ENCODE measurements around the gene ADAM10. TPM values are rescaled to one million over a fixed set of nuclear protein-coding genes. Genes with fewer than 3 reads are reported as not detected.
"Not testable (repeated sequence)": the region's sequence is repeated elsewhere in the genome, so short reads cannot be mapped to it uniquely, and the experiment has no call there.

Gene ADAM10
- total RNA-seq (2014; rRNA removed; shearing (Covaris generic)): 54.6 and 69.8 TPM in 2 replicates

- peak; percentile 99 for DNase-seq (ENCODE audit: low read depth)
Observed at GRCh38 chr15:58749532-58750337, at the start of gene ADAM10. Gene ADAM10 (minus strand): TSS chr15:58749707. CDS start chr15:58749534, 173 bp downstream.

DNA sequence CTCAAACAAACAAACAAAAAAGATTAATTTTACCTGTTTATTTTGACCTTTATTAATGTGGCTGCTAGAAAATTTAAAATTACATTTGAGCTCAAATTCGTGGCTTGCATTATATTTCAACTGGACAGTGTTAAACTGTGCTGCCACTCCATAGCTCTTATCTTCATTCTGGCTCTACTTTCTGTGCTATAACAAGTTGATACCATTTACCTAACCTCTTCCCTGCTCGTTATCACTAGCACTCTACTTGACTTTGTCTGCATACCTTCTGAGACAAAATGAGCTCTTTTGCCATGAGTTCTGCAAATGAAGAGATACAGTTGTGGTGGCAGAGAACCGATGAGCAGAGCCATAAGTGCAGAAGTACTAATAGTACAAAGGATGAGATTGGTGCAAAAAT, 48.0 kb upstream of the ADAM10 start:
- no peak for DNase-seq (ENCODE audit: low read depth)

DNA sequence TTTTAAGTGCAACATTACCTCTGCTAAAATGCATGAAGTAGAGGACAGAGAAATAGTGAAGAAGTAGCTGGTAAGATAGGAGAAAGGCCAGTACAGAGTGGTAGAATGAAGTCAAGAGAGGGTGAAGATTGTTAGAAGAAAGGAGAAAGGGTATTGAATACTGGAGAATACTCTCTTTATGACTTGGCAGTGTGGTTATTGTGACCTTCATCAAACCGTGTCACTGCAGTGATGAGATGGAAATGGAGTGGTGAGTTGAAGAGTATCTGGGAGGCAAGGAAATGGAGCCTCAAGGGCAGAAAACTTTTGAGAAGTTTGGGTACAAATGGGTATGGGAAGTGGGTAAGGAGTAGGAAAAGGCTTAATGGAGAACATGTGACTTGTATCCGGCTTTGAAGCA, 46.3 kb upstream of the ADAM10 start:
- DNase-seq (ENCODE audit: low read depth): no peak

DNA sequence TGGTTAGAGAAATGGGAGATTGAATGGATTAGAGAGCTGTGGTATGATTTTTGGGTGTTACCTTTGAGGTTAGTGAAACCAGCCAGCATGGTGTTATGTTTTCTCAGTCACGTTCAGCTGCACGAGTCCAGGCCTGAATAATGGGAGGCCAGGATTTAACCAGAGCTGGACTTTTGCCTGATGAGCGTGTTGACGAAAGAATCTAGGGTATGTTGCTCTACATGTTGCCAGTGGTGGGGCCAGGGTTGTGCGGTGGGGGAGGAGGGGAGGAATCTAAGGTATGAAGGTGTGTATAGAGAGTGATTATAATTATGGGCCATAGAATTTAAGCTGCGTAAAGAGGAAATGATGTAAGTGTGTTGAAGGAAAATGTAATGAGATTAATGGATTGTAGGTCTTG, 44.4 kb upstream of the ADAM10 start:
- peak; percentile 3 for DNase-seq (ENCODE audit: low read depth)

- DNase-seq (ENCODE audit: low read depth): no peak
Observed at GRCh38 chr15:58788056-58788710, 38.7 kb upstream of the ADAM10 start.

- no peak for DNase-seq (ENCODE audit: low read depth)
Observed at GRCh38 chr15:58785355-58785754, 35.8 kb upstream of the ADAM10 start.

GRCh38 chr15:58779554-58779953, 30.0 kb upstream of the ADAM10 start:
- no peak for DNase-seq (ENCODE audit: low read depth)

DNA sequence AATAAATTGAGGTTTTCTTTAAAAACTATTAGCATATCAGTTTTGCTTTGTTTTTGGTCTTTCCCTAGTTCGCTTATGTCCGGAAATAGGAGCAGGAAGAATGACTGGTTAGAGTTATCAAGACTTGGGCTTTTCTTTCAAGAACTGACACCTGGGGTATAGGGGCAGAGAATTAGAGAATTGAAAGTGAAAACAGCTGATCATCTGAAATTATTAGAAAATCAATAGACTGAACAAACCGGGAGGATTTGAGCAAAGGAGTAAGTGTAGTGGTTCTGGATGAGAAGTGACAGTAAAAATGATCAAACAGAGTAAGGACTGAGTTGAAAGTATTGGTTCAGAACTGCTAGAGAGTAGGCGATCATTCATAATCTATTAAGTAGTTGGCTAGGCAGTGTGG, 27.6 kb upstream of the ADAM10 start:
- no peak for DNase-seq (ENCODE audit: low read depth)

DNA sequence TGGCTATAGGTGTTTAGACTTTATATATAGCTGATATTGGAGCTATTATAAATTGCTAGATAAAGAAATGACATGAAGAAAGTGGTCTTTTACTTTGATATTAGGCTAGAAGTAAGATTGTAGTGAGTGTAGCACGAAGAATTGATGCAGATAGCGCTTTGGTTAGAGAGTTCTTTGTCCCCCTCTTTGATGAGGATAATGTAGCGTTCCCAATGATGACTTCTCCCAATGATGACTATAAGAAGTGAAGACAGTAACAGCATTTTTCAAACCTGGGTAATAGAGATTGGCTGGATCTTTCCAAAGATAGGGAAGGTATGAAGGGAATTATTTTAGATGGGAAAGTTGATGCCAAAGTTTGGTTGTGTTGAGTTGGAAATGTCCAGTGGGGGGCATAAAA, 25.9 kb upstream of the ADAM10 start:
- no peak for DNase-seq (ENCODE audit: low read depth)

DNA sequence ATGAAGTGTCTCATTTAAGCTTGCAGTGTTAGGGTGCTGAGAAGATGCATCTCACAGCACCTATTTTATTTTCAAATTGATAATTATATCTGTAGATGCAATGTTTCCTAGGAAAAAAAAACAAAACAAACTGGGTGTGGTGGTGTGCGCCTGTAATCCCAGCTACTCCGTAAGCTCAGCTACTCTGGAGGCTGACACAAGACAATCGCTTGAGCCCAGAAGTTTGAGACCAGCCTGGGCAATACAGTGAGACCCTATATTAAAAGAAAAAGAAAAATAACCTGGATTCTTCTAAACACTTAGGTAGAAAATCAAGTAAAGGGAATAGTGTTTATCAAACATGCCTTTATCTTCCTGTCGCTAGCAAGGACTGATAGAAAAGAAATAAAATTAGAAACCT, 23.5 kb upstream of the ADAM10 start:
- DNase-seq (ENCODE audit: low read depth): no peak

- peak; percentile 29 for DNase-seq (ENCODE audit: low read depth)
Observed at GRCh38 chr15:58771621-58772250, 22.2 kb upstream of the ADAM10 start.

DNA sequence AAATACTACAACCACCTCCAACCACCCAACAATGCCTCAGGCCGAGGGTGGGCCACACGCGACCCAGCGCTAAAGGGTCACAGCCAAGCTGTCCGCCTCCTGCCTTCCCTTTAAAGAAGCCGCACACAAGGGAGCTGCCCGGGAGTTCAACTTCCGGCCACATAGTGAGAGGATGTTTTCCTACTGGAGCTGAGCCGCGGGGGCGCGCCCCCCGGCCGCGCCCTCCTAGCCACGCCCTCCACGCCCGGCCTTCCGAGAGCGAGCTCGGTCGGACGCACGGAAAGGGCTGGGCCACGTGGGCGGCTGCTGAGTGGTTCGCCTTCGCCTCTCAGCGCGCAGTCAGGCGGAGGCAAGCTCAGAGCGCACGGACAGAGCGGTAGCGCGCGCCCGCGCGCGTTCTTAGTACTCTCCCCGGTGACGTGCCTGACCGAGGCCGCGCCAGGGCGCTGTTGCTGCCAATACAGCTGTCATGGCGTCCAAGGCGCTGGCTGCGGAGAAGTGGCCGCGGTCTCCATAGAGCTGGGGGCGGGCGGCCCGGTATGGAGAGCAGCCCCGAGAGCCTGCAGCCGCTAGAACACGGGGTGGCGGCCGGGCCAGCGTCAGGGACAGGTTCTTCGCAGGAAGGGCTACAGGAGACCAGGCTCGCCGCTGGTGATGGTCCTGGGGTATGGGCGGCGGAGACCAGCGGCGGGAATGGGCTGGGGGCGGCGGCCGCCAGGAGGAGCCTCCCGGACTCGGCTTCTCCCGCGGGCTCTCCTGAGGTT, 21.5 kb upstream of the ADAM10 start, which contains the start of gene MINDY2:
TSS of gene MINDY2 (plus strand) at position 446 of the 764 bp plus-strand sequence. CDS start at position 540, 94 bp downstream.
- peak; percentile 99 for DNase-seq (ENCODE audit: low read depth)

DNA sequence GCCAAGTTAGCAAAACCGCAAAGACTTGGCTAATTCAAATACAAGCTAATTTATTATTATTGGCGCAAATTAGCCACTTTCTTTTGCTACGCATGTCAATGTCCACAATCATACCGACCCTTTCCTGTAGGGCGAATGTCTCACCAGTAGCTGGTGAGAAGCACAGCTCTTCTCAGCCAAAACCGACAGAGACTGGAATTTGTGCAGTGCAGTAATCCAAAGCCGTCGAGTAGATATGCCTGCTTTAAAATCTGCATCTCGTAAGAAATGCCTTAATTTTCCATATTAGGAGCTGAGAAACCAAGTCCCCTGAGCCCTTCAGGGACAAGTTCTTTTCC, 21.0 kb upstream of the ADAM10 start:
- DNase-seq (ENCODE audit: low read depth): peak; percentile 66

- DNase-seq (ENCODE audit: low read depth): not testable (repeated sequence)
Observed at GRCh38 chr15:58768601-58769004, 19.1 kb upstream of the ADAM10 start.

GRCh38 chr15:58766290-58766689, 16.8 kb upstream of the ADAM10 start:
- DNase-seq (ENCODE audit: low read depth): no peak

DNA sequence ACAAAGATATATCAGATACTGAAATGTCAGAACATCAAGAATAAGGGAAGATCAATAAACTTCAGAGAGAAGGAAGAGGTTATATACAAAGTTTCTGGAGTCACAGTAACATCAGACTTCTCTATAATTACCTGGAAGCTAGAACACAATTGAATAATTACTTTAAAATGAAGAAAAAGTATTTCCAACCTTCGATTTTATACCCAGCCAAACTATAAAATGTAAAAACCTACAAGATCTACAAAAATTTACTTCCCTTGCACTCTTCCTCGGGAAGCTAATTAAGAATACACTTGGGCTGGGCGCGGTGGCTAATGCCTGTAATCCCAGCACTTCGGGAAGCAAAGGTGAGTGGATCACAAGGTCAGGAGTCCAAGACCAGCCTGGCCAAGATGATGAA, 15.0 kb upstream of the ADAM10 start:
- no peak for DNase-seq (ENCODE audit: low read depth)

- DNase-seq (ENCODE audit: low read depth): no peak
Observed at GRCh38 chr15:58762731-58763130, 13.2 kb upstream of the ADAM10 start.

DNA sequence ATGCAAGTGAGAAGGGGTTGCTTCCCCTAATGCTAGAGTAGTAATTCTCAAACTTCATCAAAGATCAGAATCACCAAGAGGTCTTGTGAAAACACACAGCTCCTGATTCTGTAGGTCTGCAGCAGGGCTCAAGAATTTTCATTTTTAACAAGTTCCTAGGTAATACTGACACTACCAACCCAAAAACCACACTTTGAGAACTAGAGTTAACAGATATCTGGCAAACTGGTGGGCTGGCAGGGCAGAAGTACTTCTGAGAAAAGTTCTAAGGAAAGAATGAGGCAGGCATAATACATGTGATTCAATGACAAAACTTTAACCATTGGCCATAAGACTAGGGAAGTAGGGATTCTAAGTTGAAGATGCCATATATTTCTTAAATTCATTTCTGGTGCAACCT, 12.8 kb upstream of the ADAM10 start:
- DNase-seq (ENCODE audit: low read depth): no peak

DNA sequence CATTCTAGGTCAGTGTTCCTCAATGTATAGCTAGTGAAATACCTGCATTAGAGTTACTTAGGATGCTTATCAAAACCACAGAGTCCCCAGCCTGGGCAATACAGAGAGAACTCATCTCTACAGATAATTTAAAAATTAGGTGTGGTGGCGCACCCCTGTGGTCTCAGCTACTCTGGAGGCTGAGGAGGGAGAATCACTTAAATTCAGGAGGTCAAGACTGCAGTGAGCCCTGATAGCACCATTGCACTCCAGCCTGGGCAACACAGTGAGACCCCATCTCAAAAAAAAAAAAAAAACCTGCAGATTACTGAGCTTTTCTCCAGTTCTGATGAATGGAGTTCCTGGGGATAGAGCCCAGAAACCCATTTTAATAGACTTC, 11.5 kb upstream of the ADAM10 start:
- no peak for DNase-seq (ENCODE audit: low read depth)

DNA sequence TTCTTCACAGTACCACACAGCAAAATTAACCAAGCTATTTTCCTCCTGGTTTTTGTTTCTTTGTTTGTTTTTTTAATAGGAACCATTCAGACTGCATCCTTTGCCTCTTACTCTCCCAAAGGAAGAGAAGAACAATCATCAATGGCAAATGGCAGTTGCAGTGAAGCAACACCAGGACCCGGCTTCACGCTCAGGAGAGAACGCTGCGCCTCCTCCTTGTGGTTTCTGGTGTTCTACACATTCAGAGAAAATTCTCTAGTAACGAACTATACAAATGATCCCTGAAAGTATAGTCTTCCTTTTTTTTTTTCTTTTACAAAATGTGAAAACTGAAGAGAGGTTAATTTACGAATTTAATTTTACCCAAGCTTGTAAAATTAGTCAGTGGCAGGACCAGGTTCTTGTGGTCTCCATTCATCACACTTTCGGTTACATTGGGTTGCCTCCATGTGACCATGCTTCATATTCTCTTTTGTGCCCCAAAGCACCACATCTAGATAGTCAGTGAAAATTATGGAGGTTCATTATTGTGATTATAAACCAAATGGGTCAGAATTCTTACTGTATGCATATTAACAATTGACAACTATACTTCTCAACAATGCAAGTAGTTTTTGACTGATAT, 11.0 kb upstream of the ADAM10 start:
- no peak for DNase-seq (ENCODE audit: low read depth)

DNA sequence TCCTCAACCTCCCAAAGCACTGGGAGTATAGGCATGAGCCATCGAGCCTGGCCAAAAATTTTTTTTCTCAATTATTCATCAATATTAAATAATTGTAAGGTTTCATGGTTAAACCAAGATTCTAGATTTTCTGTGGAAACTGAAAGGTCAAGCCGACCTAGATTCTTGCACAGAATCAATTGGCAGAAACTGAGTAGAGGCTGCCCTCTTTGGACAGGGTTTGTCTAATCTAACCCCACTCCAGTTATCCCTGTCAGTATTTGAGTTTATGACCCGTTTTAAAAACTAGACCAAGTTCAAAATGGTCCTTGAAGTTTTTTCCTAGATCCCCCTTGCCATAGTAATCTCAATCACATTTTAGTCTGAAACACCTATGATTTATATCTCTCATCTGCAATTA, 8.6 kb upstream of the ADAM10 start:
- DNase-seq (ENCODE audit: low read depth): no peak

DNA sequence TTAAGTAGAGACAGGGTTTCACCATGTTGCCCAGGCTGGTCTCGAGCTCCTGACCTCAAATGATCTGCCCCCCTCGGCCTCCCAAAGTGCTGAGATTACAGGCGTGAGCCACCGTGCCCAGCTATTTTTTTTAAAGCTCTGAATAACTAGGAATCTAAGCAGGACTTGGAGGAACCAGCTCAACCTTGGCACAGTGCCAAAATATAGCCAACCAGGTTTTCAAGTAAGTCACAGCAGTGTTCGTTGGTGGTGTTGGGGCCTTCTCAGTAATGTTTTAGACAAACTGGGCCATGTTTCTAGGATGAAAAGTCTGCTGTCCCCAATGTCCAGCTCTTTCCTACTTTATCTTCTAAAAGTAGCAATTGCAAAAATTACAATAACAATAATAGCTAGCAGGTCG, 6.4 kb upstream of the ADAM10 start:
- no peak for DNase-seq (ENCODE audit: low read depth)

Measured in Daoy (cell line).